KG1 (cell line): ENCODE results near the gene PRPF39.
"Not testable (repeated sequence)": the region's sequence is repeated elsewhere in the genome, so short reads cannot be mapped to it uniquely, and the experiment has no call there.

ENCODE experiments used
- DNase-seq: peaks from one replicate; lab custom pipeline; 2025; lab: John Stamatoyannopoulos, UW

PRPF39 gene

DNA sequence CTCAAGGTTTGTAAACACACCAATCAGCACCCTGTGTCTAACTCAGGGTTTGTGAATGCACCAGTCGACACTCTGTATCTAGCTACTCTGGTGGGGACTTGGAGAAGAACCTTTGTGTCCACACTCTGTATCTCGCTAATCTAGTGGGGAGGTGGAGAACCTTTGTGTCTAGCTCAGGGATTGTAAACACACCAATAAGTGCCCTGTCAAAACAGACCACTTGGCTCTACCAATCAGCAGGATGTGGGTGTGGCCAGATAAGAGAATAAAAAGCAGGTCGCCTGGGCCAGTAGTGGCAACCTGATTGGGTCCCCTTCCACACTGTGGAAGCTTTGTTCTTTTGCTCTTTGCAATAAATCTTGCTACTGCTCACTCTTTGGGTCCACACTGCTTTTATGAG is 2.8 kb upstream of the PRPF39 start:
- not testable (repeated sequence) for DNase-seq

DNA sequence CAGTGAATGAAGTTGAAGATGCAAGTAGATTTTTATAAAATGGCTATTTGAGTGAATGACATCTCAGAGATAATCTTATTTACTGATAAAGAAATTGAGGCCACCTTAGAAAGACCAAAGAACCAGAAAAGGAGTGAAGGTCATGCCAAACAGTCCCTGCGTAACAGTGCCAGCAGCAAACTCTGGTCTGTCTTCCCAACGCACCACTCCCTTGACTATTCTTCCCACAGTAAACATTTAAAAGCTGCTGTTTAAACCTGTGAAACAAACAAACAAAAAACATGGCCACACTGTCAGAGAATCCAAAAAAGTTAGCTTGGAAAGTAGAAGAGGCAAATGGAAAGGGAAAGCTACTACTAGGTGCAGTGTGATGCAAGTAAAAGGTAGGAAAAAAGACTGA is 1.5 kb upstream of the PRPF39 start:
- DNase-seq: no peak

GRCh38 chr14:45083617-45083975 is 320 bp upstream of the PRPF39 start:
- DNase-seq: no peak

- DNase-seq: no peak
Measured at GRCh38 chr14:45084946-45085346, 1.0 kb downstream of the PRPF39 start.

DNA sequence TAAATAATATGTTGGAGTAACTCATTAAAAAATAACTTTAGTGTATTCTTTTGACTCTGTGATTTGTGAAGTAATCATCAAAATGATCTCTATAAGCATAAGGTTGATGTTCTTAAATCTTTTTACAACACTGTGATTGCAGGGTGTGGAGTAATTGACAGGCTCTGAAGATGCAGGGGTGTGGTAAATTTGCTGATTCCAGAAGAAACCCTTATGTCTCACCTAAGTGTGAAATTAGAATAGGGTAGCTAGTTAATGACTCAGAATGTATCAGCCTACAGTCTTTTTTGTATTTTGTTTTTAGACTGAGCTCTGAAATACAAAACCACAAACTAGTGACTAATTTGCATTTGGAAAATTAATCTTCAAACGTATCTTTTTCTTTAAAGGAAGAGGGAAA is 5.9 kb downstream of the PRPF39 start:
- no peak for DNase-seq

DNA sequence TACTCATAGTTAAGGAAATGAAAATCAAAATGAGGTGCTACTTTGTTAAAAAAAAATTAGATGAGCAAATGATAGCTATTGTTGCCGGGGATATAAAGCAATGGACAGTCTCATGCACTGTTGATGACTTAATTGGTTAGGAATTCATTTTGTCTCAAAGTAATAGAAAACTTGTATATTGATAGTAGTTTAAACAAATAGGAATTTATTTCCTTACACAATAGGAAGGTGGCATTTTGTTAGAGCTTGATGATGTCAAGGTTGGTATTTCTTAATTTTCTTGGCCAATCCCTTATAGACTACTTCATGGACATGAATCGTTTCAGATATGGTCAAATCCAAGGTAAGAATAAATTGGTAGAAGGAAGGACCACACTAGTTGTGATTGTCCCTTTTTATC is 7.8 kb downstream of the PRPF39 start:
- DNase-seq: no peak

DNA sequence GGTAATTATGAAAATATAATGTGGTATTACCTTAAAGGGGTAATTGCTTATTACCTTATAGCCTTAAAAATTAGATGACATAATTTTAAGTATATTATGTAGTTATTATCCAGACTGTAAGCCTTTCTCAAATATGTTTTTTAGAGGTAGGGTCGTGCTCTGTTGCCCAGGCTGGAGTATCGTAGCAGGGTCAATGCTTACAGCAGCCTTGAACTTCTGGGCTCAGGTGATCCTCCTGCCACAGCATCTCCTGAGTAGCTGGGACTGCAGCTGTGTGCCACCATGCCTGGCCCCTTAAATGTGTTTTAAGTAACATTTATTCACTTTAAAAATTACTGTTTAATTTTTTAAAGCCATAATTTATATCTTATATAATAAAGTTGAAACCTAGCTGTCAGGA is 10.4 kb downstream of the PRPF39 start:
- no peak for DNase-seq

DNA sequence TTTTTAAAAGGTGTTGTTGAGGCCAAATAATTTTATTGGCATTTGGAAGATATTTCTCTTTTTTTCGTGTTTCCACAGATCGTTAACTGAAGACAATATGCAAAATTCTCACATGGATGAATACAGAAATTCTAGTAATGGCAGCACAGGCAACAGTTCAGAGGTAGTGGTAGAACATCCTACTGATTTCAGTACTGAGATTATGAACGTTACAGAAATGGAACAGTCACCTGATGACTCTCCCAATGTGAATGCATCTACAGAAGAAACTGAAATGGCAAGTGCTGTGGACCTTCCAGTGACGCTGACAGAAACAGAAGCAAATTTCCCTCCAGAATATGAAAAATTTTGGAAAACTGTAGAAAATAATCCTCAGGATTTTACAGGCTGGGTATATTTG is 11.2 kb downstream of the PRPF39 start:
- DNase-seq: no peak

DNA sequence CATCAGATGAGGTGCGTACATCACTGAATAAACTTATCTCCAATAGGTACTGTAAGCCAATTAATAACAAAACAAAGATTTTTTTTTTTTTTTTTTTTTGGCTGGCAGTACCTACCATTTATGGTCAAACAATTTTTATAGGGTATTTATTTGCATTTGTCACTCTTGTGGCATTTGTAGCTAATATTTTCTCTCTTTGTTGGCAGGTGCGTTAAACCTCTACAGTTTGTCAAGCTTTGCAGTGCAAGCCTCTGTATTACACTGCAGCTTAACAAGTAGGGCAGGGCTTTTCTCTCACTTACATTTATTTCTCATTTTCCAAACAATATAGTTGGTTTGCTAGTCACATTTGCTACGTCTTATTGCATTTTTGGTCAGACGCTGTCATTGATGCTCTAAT is 12.3 kb downstream of the PRPF39 start:
- no peak for DNase-seq

DNA sequence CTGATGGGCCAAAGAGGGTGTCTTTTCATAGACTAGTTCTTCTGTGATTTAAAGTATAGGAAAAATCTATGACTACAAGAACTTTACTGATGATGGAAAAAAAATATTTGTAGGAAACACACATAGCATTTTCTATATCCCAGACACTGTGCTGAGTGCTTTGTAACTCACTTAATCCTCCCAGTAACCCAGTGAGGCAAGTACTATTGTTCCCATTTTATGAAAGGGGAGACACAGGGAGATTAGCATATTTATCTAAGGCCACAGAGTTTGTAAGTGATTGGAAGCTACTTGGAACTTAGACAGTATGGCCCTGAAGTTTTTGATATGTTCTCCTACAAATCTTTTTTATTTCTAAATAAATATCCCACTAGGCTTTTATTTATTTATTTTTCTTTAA is 19.9 kb downstream of the PRPF39 start:
- DNase-seq: no peak

DNA sequence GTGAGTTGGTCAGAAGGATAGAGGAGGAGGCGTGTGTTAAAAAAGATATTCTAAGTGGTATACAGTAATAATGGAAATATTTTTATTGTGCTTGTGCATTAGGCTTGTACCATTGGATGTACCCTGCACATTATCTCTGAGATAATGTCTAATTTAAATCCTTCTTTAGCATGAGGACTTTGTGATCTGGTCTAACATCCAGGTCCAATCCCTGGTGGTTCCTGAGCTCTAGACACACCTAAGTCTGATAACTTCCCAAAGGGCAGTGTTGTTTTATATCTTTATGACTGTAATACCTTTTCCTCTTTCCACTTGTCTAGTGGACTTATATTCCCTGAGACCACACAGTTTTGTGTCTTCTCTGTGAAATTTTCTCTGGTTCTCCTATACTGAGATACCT is 20.6 kb downstream of the PRPF39 start:
- no peak for DNase-seq

- DNase-seq: no peak
Measured at GRCh38 chr14:45112896-45113781, 29.2 kb downstream of the PRPF39 start.

GRCh38 chr14:45114327-45114726 is 30.4 kb downstream of the PRPF39 start:
- DNase-seq: no peak

DNA sequence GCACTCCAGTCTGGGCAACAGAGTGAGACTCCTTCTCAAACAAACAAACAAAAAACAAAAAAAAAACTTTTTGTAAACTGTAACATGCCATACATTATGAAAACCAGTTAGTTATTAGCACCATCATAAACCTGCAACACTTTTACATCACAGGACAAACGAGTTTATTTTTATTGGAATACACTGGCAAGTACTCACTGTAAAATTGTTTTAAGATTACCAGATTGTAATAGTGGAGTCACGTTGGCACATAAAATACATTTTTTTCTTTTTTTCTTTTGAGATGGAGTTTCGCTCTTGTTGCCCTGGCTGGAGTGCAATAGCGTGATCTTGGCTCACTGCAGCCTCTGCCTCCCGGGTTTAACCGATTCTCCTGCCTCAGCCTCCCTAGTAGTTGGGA is 34.7 kb downstream of the PRPF39 start:
- no peak for DNase-seq

DNA sequence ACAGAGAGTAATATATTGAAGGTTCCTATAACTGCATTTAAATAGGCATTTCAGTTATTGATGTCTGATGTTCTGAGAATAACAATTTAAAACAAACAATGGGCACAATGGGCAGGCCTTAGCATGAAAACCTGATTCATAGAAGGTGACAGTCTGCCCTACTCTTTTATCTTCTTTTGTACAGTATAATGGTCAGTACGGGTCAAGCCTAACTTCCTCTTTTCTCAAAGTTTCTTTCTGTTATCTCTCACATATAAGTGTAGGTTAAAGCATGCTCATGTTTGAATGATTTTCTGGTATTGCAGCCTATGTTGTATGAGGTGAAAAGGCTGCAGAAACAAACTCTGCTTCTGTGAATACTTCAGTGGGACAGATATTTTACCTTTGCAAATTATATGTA is 36.2 kb downstream of the PRPF39 start:
- no peak for DNase-seq

- no peak for DNase-seq
Measured at GRCh38 chr14:45123271-45123670, 39.4 kb downstream of the PRPF39 start.

- DNase-seq: no peak
Measured at GRCh38 chr14:45125754-45126153, 41.8 kb downstream of the PRPF39 start.

DNA sequence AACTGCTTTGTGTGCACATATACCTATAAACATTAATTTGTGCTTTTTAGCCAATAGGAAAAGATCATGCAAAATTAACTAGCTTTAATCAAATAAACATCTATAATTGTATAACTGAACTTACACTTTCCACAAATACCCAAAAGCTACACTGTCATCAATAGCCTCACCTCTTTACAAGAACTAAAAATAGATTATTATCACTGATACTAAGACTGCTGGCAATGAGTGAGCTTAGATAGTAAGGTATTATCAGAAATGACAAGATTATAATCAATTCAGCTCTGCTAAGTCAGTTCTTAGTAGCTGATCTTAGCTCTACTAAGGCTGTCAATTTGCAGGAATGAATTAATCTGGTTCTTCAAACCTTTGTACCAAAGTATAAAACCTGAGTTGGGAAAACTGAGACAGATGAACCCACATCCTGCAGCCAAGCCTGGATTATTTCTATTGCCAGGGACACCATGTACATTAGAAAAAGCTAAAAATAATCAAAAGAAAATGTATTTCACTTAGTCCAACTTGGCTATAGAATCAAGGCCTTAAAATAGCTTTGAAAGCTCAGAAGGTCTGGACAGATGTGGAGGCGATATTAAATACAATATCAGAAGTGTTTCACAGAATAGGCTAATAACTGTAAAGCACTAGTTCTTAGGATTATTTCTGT is 45.2 kb downstream of the PRPF39 start:
- DNase-seq: no peak

DNA sequence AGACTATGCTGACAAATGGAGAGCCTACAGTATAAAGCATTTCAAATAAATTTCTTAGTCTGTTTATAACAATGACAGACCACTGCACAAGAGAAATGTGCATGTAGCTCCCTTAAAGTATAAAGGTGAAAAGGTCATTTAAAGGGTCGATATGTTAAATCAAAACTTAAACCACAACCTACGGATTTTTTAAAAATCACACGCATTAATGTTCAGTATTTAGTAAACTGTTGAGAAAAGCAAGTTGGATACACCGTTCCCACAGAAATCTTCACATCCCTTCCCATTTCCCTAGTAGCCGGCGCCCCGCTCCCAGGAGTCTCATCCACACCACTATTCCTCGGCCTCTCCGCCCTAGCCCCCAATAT is 49.8 kb downstream of the PRPF39 start:
- no peak for DNase-seq

- peak; percentile 99 for DNase-seq
Measured at GRCh38 chr14:45134051-45134958, 50.4 kb downstream of the PRPF39 start, which contains the start of gene FKBP3. FKBP3 (minus strand) TSS chr14:45134481; CDS start chr14:45134456, 25 bp downstream.

DNA sequence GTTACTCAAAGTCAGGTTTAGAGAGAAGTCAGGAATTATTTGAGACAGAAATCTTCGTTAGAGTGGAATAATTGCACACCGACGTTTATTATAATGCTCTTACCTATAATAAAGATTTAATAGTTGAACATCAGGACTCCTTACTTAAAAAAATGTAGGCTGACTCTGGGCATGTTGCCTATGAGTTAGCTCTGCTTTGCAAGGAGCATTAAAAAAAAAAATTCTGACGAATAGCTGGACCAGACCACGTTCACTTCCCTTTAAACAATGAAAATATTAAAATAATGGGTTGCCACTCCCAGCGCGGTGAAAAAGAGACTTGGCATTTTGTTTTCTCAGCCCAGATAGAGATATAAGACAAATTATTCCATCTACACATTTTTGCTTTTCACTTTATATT is 51.2 kb downstream of the PRPF39 start:
- DNase-seq: no peak

- DNase-seq: peak; percentile 95
Measured at GRCh38 chr14:45135659-45136395, 51.9 kb downstream of the PRPF39 start, which contains the start of gene FANCM. FANCM (plus strand) TSS chr14:45135930; CDS start chr14:45136032, 102 bp downstream.
